ENCODE measurements around the gene ARHGAP22.

- TF ChIP-seq CTCF (IDR thresholded peaks at IDR 0.05; ENCODE audit: low read length) (no peak), EZH2 (optimal IDR thresholded peaks at IDR 0.05; ENCODE audit: low read depth, low read length) (no peak), EZH2phosphoT487 (IDR thresholded peaks at IDR 0.05; ENCODE audit: low read length) (no peak)
These were observed 185.2 kb downstream of the ARHGAP22 start for GRCh38 chr10:48419714-48420113.

All from MM.1S (cell line).